SK-N-SH (cell line): ENCODE results near the gene NDUFAF8. TPM values are rescaled to one million over a fixed set of nuclear protein-coding genes. Genes with fewer than 3 reads are reported as not detected.

Experiments used
- CTCF ChIA-PET: fragments of 300-600, 350-600 bp; formaldehyde crosslinking; extraction: SDS; loops from one replicate; lab custom pipeline; 2021; lab: Yijun Ruan, JAX
- POLR2A ChIA-PET: fragments of 350-600 bp; sonication (Branson Sonifier 250); formaldehyde crosslinking; extraction: SDS; loops from one replicate; lab custom pipeline; 2020; ENCODE audit warnings: antibody characterized with exemption, inconsistent platforms; lab: Yijun Ruan, JAX
- DNase-seq: peaks from one replicate; pipeline ENCODE4 v3.0.0; 2012
- H2AFZ ChIP-seq: fragments of 200-600 bp; sonication (generic); 2 replicates; pipeline ENCODE4 v1.8.1; 2016; ENCODE audit warnings: antibody characterized with exemption, mild to moderate bottlenecking, low read depth
- H3F3A ChIP-seq: fragments of 200-600 bp; sonication (generic); replicated peaks from 2 replicates; pipeline ENCODE3; 2016; ENCODE audit warnings: antibody characterized with exemption, mild to moderate bottlenecking; ENCODE audit not compliant: insufficient read depth
- H3K27ac ChIP-seq, 2 experiments: fragments of 200-500 bp in 1 of 2; fragments of 200-600 bp in 1 of 2; sonication (Bioruptor generic) in 1 of 2; sonication (generic), shearing (Covaris generic) in 1 of 2; 2 replicates each; pipeline versions ENCODE4 v1.5.1 to v1.6.1; 2014 to 2016; ENCODE audit warnings: low read depth in 2 of 2, inconsistent platforms in 1 of 2, low read length in 1 of 2, mild to moderate bottlenecking in 1 of 2, mixed read lengths in 1 of 2
- H3K27me3 ChIP-seq: fragments of 200-600 bp; sonication (generic), shearing (Covaris generic); 2 replicates; pipeline ENCODE4 v1.6.1; 2016; ENCODE audit warnings: mixed run types; ENCODE audit not compliant: insufficient read depth
- H3K36me3 ChIP-seq, 2 experiments: fragments of 200-500 bp in 1 of 2; fragments of 200-600 bp in 1 of 2; sonication (Bioruptor generic) in 1 of 2; sonication (generic) in 1 of 2; replicated peaks in 1 of 2; 2 replicates each; pipeline versions ENCODE3 to v1.5.1; 2014 to 2016; ENCODE audit warnings: low read length in 1 of 2, mild to moderate bottlenecking in 1 of 2; ENCODE audit not compliant: insufficient read depth in 2 of 2, control insufficient read depth in 1 of 2
- H3K4me1 ChIP-seq, 2 experiments: fragments of 200-500 bp in 1 of 2; fragments of 200-600 bp in 1 of 2; sonication (Bioruptor generic) in 1 of 2; sonication (generic), shearing (Covaris generic) in 1 of 2; 2 replicates each; pipeline versions ENCODE4 v1.5.1 to v1.6.1; 2014 to 2016; ENCODE audit warnings: low read depth in 1 of 2, low read length in 1 of 2, mixed run types in 1 of 2; ENCODE audit not compliant: insufficient read depth in 2 of 2, control insufficient read depth in 1 of 2
- H3K4me2 ChIP-seq: fragments of 200-600 bp; sonication (generic), shearing (Covaris generic); 2 replicates; pipeline ENCODE4 v1.6.1; 2017; ENCODE audit warnings: mixed run types
- H3K4me3 ChIP-seq, 2 experiments: fragments of 200-500 bp in 1 of 2; fragments of 200-600 bp in 1 of 2; sonication (Bioruptor generic) in 1 of 2; sonication (generic), shearing (Covaris generic) in 1 of 2; 2 replicates each; pipeline versions ENCODE4 v1.5.1 to v1.8.1; 2014 to 2016; ENCODE audit warnings: low read depth in 2 of 2, inconsistent platforms in 1 of 2, low read length in 1 of 2, mild to moderate bottlenecking in 1 of 2, mixed read lengths in 1 of 2, moderate library complexity in 1 of 2
- H3K79me2 ChIP-seq: fragments of 200-600 bp; sonication (generic); 2 replicates; pipeline ENCODE4 v1.8.1; 2017; ENCODE audit warnings: mild to moderate bottlenecking; ENCODE audit not compliant: insufficient read depth
- H3K9ac ChIP-seq: fragments of 200-600 bp; sonication (generic); 2 replicates; pipeline ENCODE4 v1.6.1; 2017; ENCODE audit warnings: mixed run types
- H3K9me2 ChIP-seq: fragments of 200-600 bp; sonication (generic); 2 replicates; pipeline ENCODE4 v1.6.1; 2017; ENCODE audit warnings: mixed run types
- H3K9me3 ChIP-seq: fragments of 200-600 bp; sonication (generic); 2 replicates; pipeline ENCODE4 v1.6.1; 2017; ENCODE audit warnings: mixed run types, mild to moderate bottlenecking, moderate library complexity
- H4K20me1 ChIP-seq: fragments of 200-600 bp; sonication (generic); 2 replicates; pipeline ENCODE4 v1.6.1; 2017; ENCODE audit warnings: mild to moderate bottlenecking, mixed run types; ENCODE audit not compliant: insufficient read depth
- CHD2 ChIP-seq: fragments of 150-350 bp; IDR thresholded peaks from 2 replicates; pipeline ENCODE4 v1.6.1; 2018; ENCODE audit warnings: low read length; ENCODE audit not compliant: partially characterized antibody
- GABPA ChIP-seq: IDR thresholded peaks from 2 replicates; pipeline ENCODE4 v1.4.0; 2012; ENCODE audit warnings: low read depth, mild to moderate bottlenecking
- GATA2 ChIP-seq: sonication (generic); formaldehyde crosslinking; IDR thresholded peaks from 2 replicates; pipeline ENCODE4 v1.5.0; 2020; ENCODE audit warnings: mild to moderate bottlenecking, missing genetic modification reagents
- MXI1 ChIP-seq: IDR thresholded peaks from 2 replicates; pipeline ENCODE4 v1.6.1; 2012; ENCODE audit warnings: mild to moderate bottlenecking, low read depth, low read length, improper control_type of control experiment
- NRF1 ChIP-seq: IDR thresholded peaks from 2 replicates; pipeline ENCODE4 v1.6.1; 2012; ENCODE audit warnings: low read depth, mild to moderate bottlenecking, low read length
- USF2 ChIP-seq: fragments of 150-350 bp; IDR thresholded peaks from 2 replicates; pipeline ENCODE4 v1.6.1; 2017; ENCODE audit warnings: antibody characterized with exemption, low read length, low read depth, borderline replicate concordance
- WGBS: methylation state at CpG from one replicate; pipeline ENCODE4 v1.1.6; 2017; ENCODE audit warnings: low lambda C conversion rate; 5-methylcytosine and 5-hydroxymethylcytosine counted together
- polyA plus RNA-seq, 3 experiments: library from polyadenylated mRNA; depleted of rRNA; stranded (reverse); fragments of >200 nt; gene quantifications; 2 replicates each; pipeline ENCODE4 v1.2.3, GENCODE V29; 2012

The NDUFAF8 gene
- polyA plus RNA-seq, 1 of the 3 experiments (the other 2 are of a cell fraction) = 229 TPM

- POLR2A ChIA-PET = interaction anchor here (0.6 to 2.3 kb wide), 12 partner anchors 8 to 1512 kb away, joined by 3 to 7 read pairs (median 4); partner anchors contain the start of genes CEP131 and SLC38A10
- 13% methylated on average over 35 of the region's 37 CpGs for WGBS
- peak overlapping the region; percentile 99 for H3K4me2 ChIP-seq
- H3K79me2 ChIP-seq = peaks cover 58% of the 10 kb centered on the region
- peaks cover 0 to 47% of the 10 kb centered on the region in 2 experiments; a peak in 2 of 4 replicates for H3K4me1 ChIP-seq
- H3K4me3 ChIP-seq = peak overlapping the region; percentile 90 to 99
- H3K9ac ChIP-seq = peak overlapping the region; percentile 82
- peak; percentile 67 for TF ChIP-seq MXI1
- peak; percentile 15 for TF ChIP-seq CHD2
- TF ChIP-seq USF2 = no peak
- peak; percentile 67 for DNase-seq
- peaks cover 4% of the 10 kb centered on the region for H3F3A ChIP-seq
- H2AFZ ChIP-seq = no peak overlapping the region
- H3K36me3 ChIP-seq = peaks cover 0 to 23% of the 10 kb centered on the region in 2 experiments
- no peaks in the 10 kb centered on the region for H3K9me3 ChIP-seq
- H4K20me1 ChIP-seq = peaks cover 13% of the 10 kb centered on the region
- CTCF ChIA-PET = interaction anchor here (0.6 to 12.8 kb wide), 15 partner anchors 11 to 384 kb away, joined by 3 to 133 read pairs (median 4); partner anchors contain the start of gene CEP131
- peak overlapping the region; percentile 43 to 84; a peak in 3 of 4 replicates for H3K27ac ChIP-seq
- H3K27me3 ChIP-seq = no peaks in the 10 kb centered on the region
- H3K9me2 ChIP-seq = no peaks in the 10 kb centered on the region
These were observed 817 bp downstream of the NDUFAF8 start for GRCh38 chr17:81239714-81240555.

GRCh38 chr17:81240761-81241160 is 1.6 kb downstream of the NDUFAF8 start:
- H3K4me1 ChIP-seq = peaks cover 0 to 56% of the 10 kb centered on the region in 2 experiments; a peak in 2 of 4 replicates
- no peak overlapping the region for H3K27ac ChIP-seq
- no peak overlapping the region for H3K9ac ChIP-seq
- TF ChIP-seq NRF1 (no peak), CHD2 (no peak), GABPA (no peak), GATA2 (CRISPR knock-in tag) (no peak)
- peaks cover 13% of the 10 kb centered on the region for H4K20me1 ChIP-seq
- WGBS = 86% methylated on average over 8 of the region's 8 CpGs
- H3K4me3 ChIP-seq = peak overlapping the region in 1 of 2 experiments; percentile 90; a peak in 1 of 4 replicates
- CTCF ChIA-PET = interaction anchor here (0.6 to 12.8 kb wide), 12 partner anchors 11 to 383 kb away, joined by 3 to 133 read pairs (median 4); no protein-coding TSS in a partner anchor
- no peaks in the 10 kb centered on the region for H3K9me3 ChIP-seq
- peaks cover 58% of the 10 kb centered on the region for H3K79me2 ChIP-seq
- no peak for DNase-seq
- POLR2A ChIA-PET = interaction anchor here (0.6 to 2.3 kb wide), 5 partner anchors 18 to 1513 kb away, joined by 3 to 7 read pairs (median 4); partner anchors contain the start of gene CEP131
- H3K27me3 ChIP-seq = no peaks in the 10 kb centered on the region
- H2AFZ ChIP-seq = no peak overlapping the region
- no peaks in the 10 kb centered on the region for H3K9me2 ChIP-seq
- peak overlapping the region; percentile 99; the same call in 1 of the 2 replicates for H3K4me2 ChIP-seq
- peaks cover 0 to 31% of the 10 kb centered on the region in 2 experiments for H3K36me3 ChIP-seq
- H3F3A ChIP-seq = peaks cover 4% of the 10 kb centered on the region
